Neuron (in vitro differentiated cells): ENCODE results near the gene PEX6.
"Not testable (repeated sequence)": the region's sequence is repeated elsewhere in the genome, so short reads cannot be mapped to it uniquely, and the experiment has no call there.

ENCODE experiments used
- H2AFZ ChIP-seq: one replicate; pipeline ENCODE4 v1.6.1; 2013; ENCODE audit warnings: low read depth, mild to moderate bottlenecking, inconsistent platforms, low read length, moderate library complexity
- H3K27me3 ChIP-seq: one replicate; pipeline ENCODE4 v1.6.1; 2013; ENCODE audit warnings: low read length; ENCODE audit not compliant: insufficient read depth
- H3K36me3 ChIP-seq: one replicate; pipeline ENCODE4 v1.6.1; 2013; ENCODE audit warnings: low read length; ENCODE audit not compliant: insufficient read depth
- H3K4me1 ChIP-seq: one replicate; pipeline ENCODE4 v1.6.1; 2013; ENCODE audit warnings: low read length; ENCODE audit not compliant: insufficient read depth
- H3K4me3 ChIP-seq: 2 replicates; pipeline ENCODE4 v1.5.1; 2013; ENCODE audit warnings: mild to moderate bottlenecking, low read length, moderate library complexity
- H3K9me3 ChIP-seq: one replicate; pipeline ENCODE4 v1.6.1; 2013; ENCODE audit warnings: low read length

PEX6 gene

DNA sequence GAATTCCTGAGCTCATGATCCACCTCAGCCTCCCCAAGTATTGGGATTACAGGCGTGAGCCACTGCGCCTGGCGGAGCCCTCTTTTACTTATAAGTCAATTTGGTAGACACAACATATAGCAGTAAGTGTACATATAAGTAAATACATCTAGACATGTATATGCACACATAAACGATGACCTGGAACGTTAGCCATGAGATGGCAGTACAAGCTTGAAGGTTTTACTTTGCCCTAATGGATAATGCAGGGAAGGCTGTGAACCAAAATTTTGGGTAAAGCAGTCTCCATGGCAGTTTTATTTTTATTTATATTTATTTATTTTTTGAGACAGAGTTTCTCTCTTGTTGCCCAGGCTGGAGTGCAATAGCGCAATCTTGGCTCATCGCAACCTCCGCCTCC is 20.9 kb downstream of the PEX6 start:
- H2AFZ ChIP-seq = no peak overlapping the region
- peaks cover 3% of the 10 kb centered on the region for H3K36me3 ChIP-seq
- H3K9me3 ChIP-seq = no peaks in the 10 kb centered on the region
- no peaks in the 10 kb centered on the region for H3K4me1 ChIP-seq
- no peaks in the 10 kb centered on the region for H3K27me3 ChIP-seq
- H3K4me3 ChIP-seq = no peak overlapping the region

DNA sequence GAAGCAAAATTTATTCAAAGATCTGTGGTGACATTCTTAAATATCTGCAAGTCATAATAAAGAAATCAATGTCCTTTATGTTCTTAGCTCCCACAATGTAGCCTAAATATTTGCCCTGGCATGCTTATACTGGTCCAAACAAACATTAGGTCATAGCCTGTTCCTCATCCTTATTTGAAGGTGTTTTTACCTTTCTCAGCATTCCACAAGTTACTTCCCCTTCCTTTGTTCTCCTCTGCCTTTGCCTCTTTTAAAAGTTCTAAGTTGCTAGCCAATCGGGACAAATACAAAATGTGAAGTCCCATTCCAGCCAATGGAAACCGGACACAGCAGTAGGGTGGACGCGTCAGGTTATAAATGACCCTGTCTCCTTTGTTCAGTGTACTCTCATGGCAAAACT is 24.6 kb downstream of the PEX6 start:
- H3K9me3 ChIP-seq, H2AFZ ChIP-seq, H3K27me3 ChIP-seq, H3K36me3 ChIP-seq, H3K4me3 ChIP-seq, H3K4me1 ChIP-seq: not testable (repeated sequence)

DNA sequence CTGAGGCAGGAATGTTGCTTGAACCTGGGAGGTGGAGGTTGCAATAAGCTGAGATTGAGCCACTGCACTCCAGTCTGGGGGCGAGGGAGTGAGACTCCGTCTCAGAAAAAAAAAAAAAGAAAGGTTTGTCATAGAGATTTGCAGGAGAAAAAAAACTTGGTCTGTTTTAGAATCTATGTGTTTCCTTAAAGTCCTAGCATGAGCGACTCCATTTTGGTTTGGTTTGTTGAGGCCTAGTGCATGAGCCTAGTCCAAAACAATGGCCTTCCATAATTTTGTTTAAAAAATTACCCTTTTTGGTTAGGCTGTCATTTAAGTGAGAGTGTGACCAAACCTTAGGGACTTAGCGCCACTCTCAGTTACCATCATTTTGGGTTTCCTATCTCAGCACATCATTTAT is 26.6 kb downstream of the PEX6 start:
- H3K36me3 ChIP-seq = no peaks in the 10 kb centered on the region
- H3K27me3 ChIP-seq = no peaks in the 10 kb centered on the region
- H3K4me1 ChIP-seq = no peaks in the 10 kb centered on the region
- H3K9me3 ChIP-seq = no peaks in the 10 kb centered on the region
- H2AFZ ChIP-seq = no peak overlapping the region
- no peak overlapping the region for H3K4me3 ChIP-seq

DNA sequence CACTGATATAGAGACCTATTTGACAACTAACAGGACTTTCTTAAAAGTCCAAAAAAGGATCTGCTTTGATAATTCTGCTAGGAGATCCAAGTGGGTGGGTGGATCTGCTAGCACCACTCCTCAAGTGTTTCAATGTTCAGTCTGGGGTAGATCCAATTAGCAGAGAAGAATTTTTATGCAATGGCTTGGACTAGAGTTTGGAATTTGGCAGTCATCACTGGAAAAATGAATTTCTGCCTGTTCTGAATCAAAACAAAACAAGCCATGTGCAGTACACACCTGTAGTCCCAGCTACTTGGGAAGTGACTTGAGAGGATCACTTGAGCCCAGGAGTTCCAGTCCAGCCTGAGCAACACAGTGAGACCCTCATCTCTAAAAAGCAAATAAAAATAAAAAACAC is 31.0 kb downstream of the PEX6 start:
- no peak overlapping the region for H2AFZ ChIP-seq
- peaks cover 8% of the 10 kb centered on the region for H3K36me3 ChIP-seq
- H3K27me3 ChIP-seq = no peaks in the 10 kb centered on the region
- no peaks in the 10 kb centered on the region for H3K4me1 ChIP-seq
- H3K9me3 ChIP-seq = no peaks in the 10 kb centered on the region
- H3K4me3 ChIP-seq = no peak overlapping the region

DNA sequence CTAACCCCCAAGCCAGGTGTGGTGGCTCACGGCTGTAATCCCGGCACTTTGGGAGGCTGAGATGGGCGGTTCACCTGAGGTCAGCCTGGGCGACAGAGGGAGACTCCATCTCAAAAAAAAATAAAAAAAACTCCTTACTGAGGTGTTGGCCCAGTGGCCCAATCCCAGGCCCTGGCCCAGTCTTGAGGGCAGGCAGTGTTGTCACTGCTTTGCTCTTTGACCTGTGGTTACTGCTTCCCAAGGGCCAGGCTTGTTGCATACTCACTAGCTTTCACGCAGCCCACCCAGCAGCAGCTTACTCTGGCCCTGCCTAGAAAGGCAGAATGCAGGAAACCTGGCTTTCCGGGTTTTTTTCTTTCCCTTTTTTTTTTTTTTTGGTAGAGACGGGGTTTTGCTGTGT is 36.5 kb downstream of the PEX6 start:
- Histone ChIP-seq H3K9me3 (no peaks in the 10 kb centered on the region), H3K4me1 (no peaks in the 10 kb centered on the region), H2AFZ (no peak overlapping the region), H3K27me3 (no peaks in the 10 kb centered on the region), H3K4me3 (no peak overlapping the region), H3K36me3 (peaks cover 39% of the 10 kb centered on the region)

DNA sequence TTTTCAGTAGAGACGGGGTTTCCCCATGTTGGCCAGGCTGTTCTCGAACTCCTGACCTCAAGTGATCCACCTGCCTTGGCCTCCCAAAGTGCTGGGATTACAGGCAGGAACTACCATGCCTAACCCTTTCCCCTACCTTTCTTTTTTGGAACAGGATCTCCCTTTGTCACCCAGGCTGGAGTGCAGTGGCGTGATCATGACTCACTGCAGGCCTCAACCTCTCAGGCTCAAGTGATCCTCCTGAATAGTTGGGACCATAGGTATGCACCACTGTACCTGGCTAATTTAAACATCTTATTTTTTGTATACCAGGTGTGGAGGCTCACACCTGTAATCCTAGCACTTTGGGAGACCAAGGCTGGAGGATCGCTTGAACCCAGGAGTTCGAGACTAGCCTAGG is 37.6 kb downstream of the PEX6 start:
- not testable (repeated sequence) for H3K9me3 ChIP-seq, H3K4me3 ChIP-seq, H3K4me1 ChIP-seq, H2AFZ ChIP-seq, H3K27me3 ChIP-seq
- H3K36me3 ChIP-seq = peaks cover 46% of the 10 kb centered on the region

DNA sequence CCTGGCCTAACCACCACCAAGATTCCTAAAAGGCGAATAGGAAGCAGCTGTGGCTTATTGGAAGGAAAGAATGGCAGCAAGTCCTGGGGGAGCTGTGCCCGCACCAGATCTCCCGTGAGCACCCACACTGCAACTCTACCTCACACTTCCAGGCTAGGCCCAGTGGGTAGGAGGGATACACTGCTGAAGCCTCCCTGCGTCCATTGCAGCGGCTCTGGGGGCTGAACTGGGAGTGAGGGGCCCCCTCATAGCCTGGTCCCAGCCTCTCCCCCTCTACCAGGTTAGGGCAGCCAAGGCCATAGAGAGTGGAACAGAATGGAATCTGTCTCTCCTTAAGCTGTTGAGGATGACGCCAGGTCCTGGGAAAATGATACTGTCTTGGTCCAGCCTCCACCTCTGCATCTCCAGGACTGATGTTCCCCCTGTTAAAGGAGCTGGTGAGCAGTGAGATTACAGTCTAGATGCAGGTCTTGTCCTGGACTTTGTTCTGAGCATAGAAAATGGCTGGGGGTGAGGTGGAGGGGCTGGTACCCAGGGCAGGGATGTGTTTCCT is 38.4 kb downstream of the PEX6 start:
- H3K4me1 ChIP-seq = no peaks in the 10 kb centered on the region
- H3K9me3 ChIP-seq = no peaks in the 10 kb centered on the region
- H3K36me3 ChIP-seq = peaks cover 53% of the 10 kb centered on the region
- no peak overlapping the region for H2AFZ ChIP-seq
- H3K27me3 ChIP-seq = no peaks in the 10 kb centered on the region
- H3K4me3 ChIP-seq = no peak overlapping the region

DNA sequence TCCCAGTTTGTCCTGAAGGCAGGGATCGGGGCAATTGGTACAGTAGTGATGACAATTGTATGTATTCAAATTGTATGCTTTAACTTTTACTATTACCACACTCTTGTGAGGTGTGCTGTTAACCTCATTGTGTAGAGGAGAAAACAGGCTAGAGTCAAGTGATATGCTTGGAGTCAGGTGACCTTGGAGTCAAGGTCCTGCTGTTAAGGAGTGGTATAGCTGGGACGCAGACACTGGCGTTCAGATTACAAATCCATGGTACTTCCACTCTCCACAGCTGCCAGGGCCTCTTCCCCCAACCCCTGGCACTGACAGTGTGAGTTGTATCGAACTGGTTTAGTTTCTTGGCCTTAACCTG is 39.2 kb downstream of the PEX6 start:
- no peaks in the 10 kb centered on the region for H3K4me1 ChIP-seq
- no peaks in the 10 kb centered on the region for H3K9me3 ChIP-seq
- H3K36me3 ChIP-seq = peaks cover 58% of the 10 kb centered on the region
- H3K4me3 ChIP-seq = no peak overlapping the region
- no peaks in the 10 kb centered on the region for H3K27me3 ChIP-seq
- H2AFZ ChIP-seq = no peak overlapping the region

DNA sequence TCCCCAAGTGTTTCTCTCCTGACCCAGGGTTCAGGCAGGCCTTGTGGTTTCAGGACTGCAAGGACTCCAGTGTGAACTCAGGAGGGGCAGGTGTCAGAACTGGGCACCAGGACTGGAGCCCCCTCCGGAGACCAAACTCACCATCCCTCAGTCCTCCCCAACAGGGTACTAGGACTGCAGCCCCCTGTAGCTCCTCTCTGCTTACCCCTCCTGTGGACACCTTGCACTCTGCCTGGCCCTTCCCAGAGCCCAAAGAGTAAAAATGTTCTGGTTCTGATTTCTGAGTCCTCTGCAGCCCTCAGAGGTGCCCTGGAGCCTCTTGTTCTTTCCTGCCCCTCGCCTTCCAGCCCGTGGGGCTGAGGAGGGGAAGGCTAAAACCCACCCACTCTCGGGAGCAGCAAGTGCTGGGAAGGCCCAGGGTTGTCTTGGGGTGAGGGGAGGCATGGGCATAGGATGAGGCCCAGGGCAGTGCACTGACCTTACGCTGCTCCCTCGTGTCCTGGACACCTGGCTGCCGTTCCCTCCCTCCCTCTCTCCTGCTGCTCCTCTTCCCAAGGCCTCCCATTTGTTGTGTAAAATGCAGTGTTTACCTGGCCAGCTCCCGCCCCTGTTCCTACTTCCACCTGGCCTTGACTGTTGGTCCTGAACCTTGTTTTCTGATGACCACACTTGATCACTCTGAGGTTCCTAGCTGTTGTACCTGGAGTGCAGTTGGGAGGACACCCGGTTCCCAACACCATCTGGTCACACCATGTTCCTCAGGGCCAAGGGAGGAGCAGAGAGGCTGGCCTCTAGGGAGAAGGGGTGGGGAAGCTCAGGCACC is 39.8 kb downstream of the PEX6 start:
- Histone ChIP-seq H3K9me3 (no peaks in the 10 kb centered on the region), H3K27me3 (no peaks in the 10 kb centered on the region), H3K4me3 (no peak overlapping the region), H3K4me1 (no peaks in the 10 kb centered on the region), H3K36me3 (peaks cover 62% of the 10 kb centered on the region), H2AFZ (no peak overlapping the region)

DNA sequence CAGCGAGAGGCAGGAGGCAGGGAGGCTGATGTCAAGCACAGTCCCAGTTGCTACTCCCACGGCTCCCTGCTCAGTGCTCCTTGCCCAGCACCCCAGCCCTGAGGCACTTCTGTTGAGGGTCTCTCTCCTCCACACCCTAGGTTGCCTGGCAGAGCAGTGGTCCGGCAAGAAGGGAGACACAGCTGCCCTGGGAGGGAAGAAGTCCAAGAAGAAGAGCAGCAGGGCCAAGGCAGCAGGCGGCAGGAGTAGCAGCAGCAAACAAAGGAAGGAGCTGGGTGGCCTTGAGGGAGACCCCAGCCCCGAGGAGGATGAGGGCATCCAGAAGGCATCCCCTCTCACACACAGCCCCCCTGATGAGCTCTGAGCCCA is 40.6 kb downstream of the PEX6 start:
- Histone ChIP-seq H3K4me1 (no peaks in the 10 kb centered on the region), H3K36me3 (peaks cover 60% of the 10 kb centered on the region), H3K4me3 (no peak overlapping the region), H3K27me3 (no peaks in the 10 kb centered on the region), H3K9me3 (no peaks in the 10 kb centered on the region), H2AFZ (no peak overlapping the region)

DNA sequence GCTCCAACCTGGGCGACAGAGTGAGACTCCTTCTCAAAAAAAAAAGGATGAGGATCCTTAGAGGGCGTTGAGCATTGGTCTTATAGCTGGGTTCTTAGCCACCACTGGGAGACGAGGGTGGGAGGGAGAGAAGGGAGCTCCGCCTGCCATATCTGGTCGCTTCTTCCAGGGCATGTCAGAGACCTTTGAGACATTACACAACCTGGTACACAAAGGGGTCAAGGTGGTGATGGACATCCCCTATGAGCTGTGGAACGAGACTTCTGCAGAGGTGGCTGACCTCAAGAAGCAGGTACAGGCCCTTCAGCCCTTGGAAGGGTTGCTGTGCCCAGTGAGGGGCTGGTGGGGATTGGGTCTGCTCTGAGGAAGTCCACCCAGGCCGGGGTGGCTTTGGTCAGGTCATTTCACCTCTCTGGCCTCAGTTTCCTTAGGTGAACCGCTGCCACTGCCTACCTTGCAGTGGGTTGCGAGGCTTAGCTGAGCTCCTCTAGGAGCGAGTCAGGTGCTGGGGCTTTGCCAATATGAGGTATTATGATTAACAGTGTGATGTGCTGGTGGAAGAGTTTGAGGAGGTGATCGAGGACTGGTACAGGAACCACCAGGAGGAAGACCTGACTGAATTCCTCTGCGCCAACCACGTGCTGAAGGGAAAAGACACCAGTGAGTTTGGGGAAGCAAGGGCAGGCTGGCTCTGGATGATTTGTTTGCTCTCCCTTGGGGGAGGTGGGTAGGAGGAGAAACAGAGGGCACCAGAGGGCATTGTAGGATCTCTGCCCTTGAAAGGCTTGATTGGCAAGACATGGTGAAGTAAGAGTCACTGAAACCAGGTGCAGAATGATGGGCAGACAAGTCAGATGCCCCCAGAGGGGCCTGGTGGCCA is 41.2 kb downstream of the PEX6 start:
- no peaks in the 10 kb centered on the region for H3K27me3 ChIP-seq
- no peaks in the 10 kb centered on the region for H3K9me3 ChIP-seq
- no peak overlapping the region for H3K4me3 ChIP-seq
- H3K4me1 ChIP-seq = peaks cover 3% of the 10 kb centered on the region
- no peak overlapping the region for H2AFZ ChIP-seq
- H3K36me3 ChIP-seq = peaks cover 58% of the 10 kb centered on the region

DNA sequence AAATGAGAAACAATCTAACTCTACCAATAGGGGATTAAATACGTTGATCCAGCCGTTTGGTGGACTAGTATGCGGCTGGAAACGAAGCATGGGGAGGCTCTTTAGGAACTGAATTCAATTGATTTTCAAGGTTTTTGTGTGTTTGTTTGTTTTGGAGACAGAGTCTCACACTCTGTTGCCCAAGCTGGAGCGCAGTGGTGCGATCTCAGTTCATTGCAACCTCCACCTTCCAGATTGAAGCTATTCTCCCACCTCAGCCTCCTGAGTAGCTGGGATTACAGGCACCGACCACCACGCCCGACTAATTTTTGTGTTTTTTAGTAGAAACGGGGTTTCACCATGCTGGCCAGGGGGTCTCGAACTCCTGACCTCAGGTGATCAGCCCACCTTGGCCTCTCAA is 42.6 kb downstream of the PEX6 start:
- H3K27me3 ChIP-seq = no peaks in the 10 kb centered on the region
- no peak overlapping the region for H2AFZ ChIP-seq
- peaks cover 61% of the 10 kb centered on the region for H3K36me3 ChIP-seq
- H3K9me3 ChIP-seq = no peaks in the 10 kb centered on the region
- peaks cover 8% of the 10 kb centered on the region for H3K4me1 ChIP-seq
- H3K4me3 ChIP-seq = no peak overlapping the region

DNA sequence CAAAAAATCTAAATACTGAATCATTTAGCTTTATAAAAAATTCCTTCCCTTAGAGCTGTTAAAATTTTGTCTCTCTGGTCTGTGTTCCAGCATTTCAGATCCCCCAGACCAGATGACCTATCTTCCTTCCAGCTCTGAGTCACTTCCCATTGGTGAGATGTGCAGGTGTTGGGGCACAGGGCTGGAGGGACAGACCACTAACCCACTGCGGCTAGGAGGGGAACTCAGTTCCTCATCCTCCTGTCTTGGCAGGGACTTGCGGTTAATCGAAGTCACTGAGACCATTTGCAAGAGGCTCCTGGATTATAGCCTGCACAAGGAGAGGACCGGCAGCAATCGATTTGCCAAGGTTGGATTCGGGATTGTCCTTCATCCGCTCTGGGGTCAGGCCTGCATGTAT is 43.7 kb downstream of the PEX6 start:
- Histone ChIP-seq H3K4me1 (peaks cover 16% of the 10 kb centered on the region), H2AFZ (no peak overlapping the region), H3K9me3 (no peaks in the 10 kb centered on the region), H3K4me3 (no peak overlapping the region), H3K27me3 (no peaks in the 10 kb centered on the region), H3K36me3 (peaks cover 59% of the 10 kb centered on the region)
